GM12878 (cell line): ENCODE measurements around the gene DTNA. TPM values are rescaled to one million over a fixed set of nuclear protein-coding genes. Genes with fewer than 3 reads are reported as not detected.

Source experiments
- ATAC-seq: fragments of 200-7000 bp; cut with Tn5 transposase; 3 replicates; pipeline ENCODE4 v1.9.1; 2020; ENCODE audit warnings: mild to moderate bottlenecking, moderate library complexity
- BruUV-seq: library from RNA; stranded (reverse); fragments of 400-500 nt; replicated peaks from 2 replicates; lab custom pipeline; 2021; lab: Mats Ljungman, UMichigan
- CTCF ChIA-PET: fragments of 300-600 bp; sonication (Branson Sonifier 250); formaldehyde crosslinking; extraction: SDS; loops from one replicate; lab custom pipeline; 2021; ENCODE audit warnings: inconsistent platforms; lab: Yijun Ruan, JAX
- POLR2A ChIA-PET: fragments of 350-600 bp; formaldehyde crosslinking; extraction: SDS; loops from one replicate; lab custom pipeline; 2021; ENCODE audit warnings: inconsistent platforms; lab: Charles Lee
- RAD21 ChIA-PET: fragments of 300-600 bp; sonication (Branson Sonifier 250); formaldehyde crosslinking; loops from one replicate; lab custom pipeline; 2023; ENCODE audit warnings: antibody characterized with exemption; ENCODE audit not compliant: unreplicated experiment; lab: Charles Lee
- SMC1A ChIA-PET: fragments of 300-600 bp; sonication (Branson Sonifier 250); formaldehyde crosslinking; loops from one replicate; lab custom pipeline; 2023; ENCODE audit not compliant: unreplicated experiment, uncharacterized antibody; lab: Charles Lee
- DNase-seq: peaks from one replicate; pipeline ENCODE4 v3.0.0-alpha.2; 2011; ENCODE audit warnings: low read depth, low spot score
- FAIRE-seq: peaks from 3 replicates; lab custom pipeline; 2011; peaks lifted over from hg19 to GRCh38; lab: Jason Lieb, UNC
- H2AFZ ChIP-seq: 2 replicates; pipeline ENCODE4 v1.6.0; 2011; ENCODE audit warnings: low read depth, low read length, control low read depth; ENCODE audit not compliant: control insufficient read depth
- H3K27ac ChIP-seq: 2 replicates; pipeline ENCODE4 v1.5.1; 2011; ENCODE audit warnings: control low read depth; ENCODE audit not compliant: control insufficient read depth, insufficient read depth
- H3K27me3 ChIP-seq, 2 experiments: replicated peaks in 1 of 2; 2 replicates each; pipeline versions ENCODE4 v1.6.0 to v1.6.1; 2011; ENCODE audit warnings: low read length in 1 of 2; ENCODE audit not compliant: control insufficient read depth in 2 of 2, insufficient read depth in 2 of 2
- H3K36me3 ChIP-seq, 2 experiments: 2 replicates each; pipeline ENCODE4 v1.5.1; 2011; ENCODE audit warnings: low read length in 1 of 2; ENCODE audit not compliant: control insufficient read depth in 2 of 2, insufficient read depth in 2 of 2
- H3K4me1 ChIP-seq: 2 replicates; pipeline ENCODE4 v1.6.1; 2011; ENCODE audit warnings: mild to moderate bottlenecking, low read length, moderate library complexity, mixed read lengths; ENCODE audit not compliant: control insufficient read depth, insufficient read depth
- H3K4me2 ChIP-seq: 2 replicates; pipeline ENCODE4 v1.6.0; 2011; ENCODE audit warnings: control low read depth; ENCODE audit not compliant: control insufficient read depth, insufficient read depth
- H3K4me3 ChIP-seq: fragments of 200-600 bp; sonication (generic); 2 replicates; pipeline ENCODE4 v1.5.1; 2016
- H3K79me2 ChIP-seq: 2 replicates; pipeline ENCODE4 v1.6.0; 2011; ENCODE audit warnings: low read length; ENCODE audit not compliant: control insufficient read depth, insufficient read depth
- H3K9ac ChIP-seq: 2 replicates; pipeline ENCODE4 v1.8.0; 2011; ENCODE audit warnings: low read length, control low read depth, mixed read lengths; ENCODE audit not compliant: control insufficient read depth, insufficient read depth
- H3K9me3 ChIP-seq: replicated peaks from 3 replicates; pipeline ENCODE4 v1.5.1; 2011; ENCODE audit warnings: mild to moderate bottlenecking, low read length; ENCODE audit not compliant: control insufficient read depth, insufficient read depth
- H4K20me1 ChIP-seq: 2 replicates; pipeline ENCODE4 v1.6.0; 2011; ENCODE audit not compliant: control insufficient read depth, insufficient read depth
- IKZF2 ChIP-seq, 2 experiments: fragments of 450-650 bp; IDR thresholded peaks; 2 replicates each; pipeline ENCODE4 v1.6.1; 2017; ENCODE audit warnings: mild to moderate bottlenecking in 2 of 2, moderate library complexity in 2 of 2
- MTA2 ChIP-seq: fragments of 450-650 bp; IDR thresholded peaks from 2 replicates; pipeline ENCODE4 v1.6.1; 2016; ENCODE audit warnings: low read depth, mild to moderate bottlenecking, moderate library complexity
- NR2C1 ChIP-seq: fragments of 450-650 bp; IDR thresholded peaks from 2 replicates; pipeline ENCODE4 v1.6.1; 2017; ENCODE audit warnings: antibody characterized with exemption, mild to moderate bottlenecking, moderate library complexity
- RUNX3 ChIP-seq: IDR thresholded peaks from 2 replicates; pipeline ENCODE4 v1.6.1; 2012; ENCODE audit warnings: low read length, inconsistent platforms
- STAT1 ChIP-seq: fragments of 450-650 bp; conservative IDR thresholded peaks from 2 replicates; pipeline ENCODE4 v1.6.1; 2014; ENCODE audit warnings: antibody characterized with exemption, mild to moderate bottlenecking
- TCF3 ChIP-seq: IDR thresholded peaks from 2 replicates; pipeline ENCODE4 v1.6.1; 2012; ENCODE audit warnings: low read depth, mild to moderate bottlenecking, low read length, borderline replicate concordance; ENCODE audit not compliant: insufficient read depth
- ZNF384 ChIP-seq: IDR thresholded peaks from 2 replicates; pipeline ENCODE4 v1.6.1; 2012; ENCODE audit warnings: low read depth, mild to moderate bottlenecking, low read length, improper control_type of control experiment, borderline replicate concordance
- WGBS: methylation state at CpG from one replicate; pipeline ENCODE4 v1.1.6; 2016; ENCODE audit warnings: low lambda C conversion rate; ENCODE audit not compliant: insufficient replicate concordance, insufficient coverage; ENCODE audit errors: missing lambda C conversion rate; 5-methylcytosine and 5-hydroxymethylcytosine counted together
- in situ Hi-C: fragments of 300-500 bp; cut with MboI; formaldehyde crosslinking; loops from 9 replicates; pipeline ENCODE4 v1.14.3; 2018; ENCODE audit warnings: mixed read lengths
- intact Hi-C: fragments of 100-400 bp; cut with micrococcal nuclease; formaldehyde crosslinking; loops from one replicate; pipeline ENCODE4 v1.14.2; 2022; ENCODE audit not compliant: unreplicated experiment
- polyA plus RNA-seq, 11 experiments: library from polyadenylated mRNA; depleted of rRNA in 4 of 11; unstranded in 6 of 11; stranded (reverse) in 5 of 11; fragments of >200 nt; fragmentation: Nextera tagmentation in 4 of 11; fragmentation: Illumina TruSeq in 1 of 11; extraction: Ambion mirVana in 4 of 11; extraction: Trizol in 1 of 11; gene quantifications; 1 replicate in 1 of 11; 2 replicates in 10 of 11; pipeline versions ENCODE4 v1.2.1 to v1.2.3, GENCODE V29; 2011 to 2016; ENCODE audit warnings: inconsistent platforms in 2 of 11, missing spikeins in 2 of 11, low read depth in 1 of 11
- total RNA-seq, 4 experiments: library from RNA; depleted of rRNA in 3 of 4; stranded (reverse); fragments of >200 nt in 3 of 4; fragmentation: Illumina TruSeq in 1 of 4; extraction: Trizol in 1 of 4; gene quantifications; 2 replicates each; pipeline versions ENCODE4 v1.2.1 to v1.2.3, GENCODE V29; 2013 to 2021
- TF ChIP-seq, protein P1 (sequence below): IDR thresholded peaks from 2 replicates; pipeline ENCODE4 v1.6.1; 2011; ENCODE audit warnings: borderline replicate concordance, low read depth, mild to moderate bottlenecking, moderate library complexity, low read length; ENCODE audit not compliant: insufficient read depth, poor library complexity, severe bottlenecking

Gene DTNA
- total and polyA plus RNA-seq, 10 of the 15 experiments (the other 5 are each of a cell fraction or from before 2014, with no cell fraction given): 0.26 to 8.6 (median 0.53) TPM

DNA sequence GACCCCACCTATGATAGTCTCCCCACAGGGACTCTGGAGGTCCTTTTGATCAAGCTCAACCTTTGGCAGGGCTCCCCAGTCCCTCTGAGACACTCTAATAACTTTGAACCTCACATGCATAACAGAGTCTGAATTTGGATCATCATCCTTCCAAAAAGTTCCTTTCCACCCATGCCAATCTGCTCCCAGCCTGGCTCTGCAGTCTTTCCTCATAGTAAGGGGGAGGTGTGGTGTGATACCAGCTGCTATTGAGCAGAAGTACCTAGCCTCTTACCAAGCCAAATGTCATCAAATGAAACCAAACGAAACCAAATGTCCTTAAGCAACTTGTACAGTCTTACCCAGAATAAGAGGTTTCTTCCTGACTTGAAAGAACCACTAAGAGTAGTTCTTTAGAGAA is 36.5 kb downstream of the DTNA start:
- in situ Hi-C loops: no loop called here
- FAIRE-seq (no peak), ATAC-seq (no peak), DNase-seq (no peak)
- ChIA-PET POLR2A (no interaction called here), RAD21 (no interaction called here), CTCF (no interaction called here), SMC1A (no interaction called here)
- Histone ChIP-seq H3K4me2 (no peak overlapping the region), H3K9me3 (no peaks in the 10 kb centered on the region), H3K79me2 (no peaks in the 10 kb centered on the region), H4K20me1 (no peaks in the 10 kb centered on the region), H2AFZ (no peak overlapping the region), H3K27ac (no peak overlapping the region), H3K36me3 (no peaks in the 10 kb centered on the region), H3K4me3 (no peak overlapping the region), H3K4me1 (no peaks in the 10 kb centered on the region), H3K9ac (no peak overlapping the region), H3K27me3 (no peaks in the 10 kb centered on the region)
- BruUV-seq: no TSS peak
- intact Hi-C loops: no loop called here
- 0% methylated on average over 1 of the region's 1 CpG for WGBS
- TF ChIP-seq MTA2 (no peak), ZNF384 (no peak), STAT1 (no peak), TCF3 (no peak), RUNX3 (no peak), IKZF2 (IDR thresholded peaks at IDR 0.05) (no peak), NR2C1 (no peak)
- TF ChIP-seq, protein P1, sequence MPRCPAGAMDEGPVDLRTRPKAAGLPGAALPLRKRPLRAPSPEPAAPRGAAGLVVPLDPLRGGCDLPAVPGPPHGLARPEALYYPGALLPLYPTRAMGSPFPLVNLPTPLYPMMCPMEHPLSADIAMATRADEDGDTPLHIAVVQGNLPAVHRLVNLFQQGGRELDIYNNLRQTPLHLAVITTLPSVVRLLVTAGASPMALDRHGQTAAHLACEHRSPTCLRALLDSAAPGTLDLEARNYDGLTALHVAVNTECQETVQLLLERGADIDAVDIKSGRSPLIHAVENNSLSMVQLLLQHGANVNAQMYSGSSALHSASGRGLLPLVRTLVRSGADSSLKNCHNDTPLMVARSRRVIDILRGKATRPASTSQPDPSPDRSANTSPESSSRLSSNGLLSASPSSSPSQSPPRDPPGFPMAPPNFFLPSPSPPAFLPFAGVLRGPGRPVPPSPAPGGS: no peak
